Measurements from ENCODE around the gene PGBD1. TPM values are rescaled to one million over a fixed set of nuclear protein-coding genes. Genes with fewer than 3 reads are reported as not detected.

The PGBD1 gene, protein sequence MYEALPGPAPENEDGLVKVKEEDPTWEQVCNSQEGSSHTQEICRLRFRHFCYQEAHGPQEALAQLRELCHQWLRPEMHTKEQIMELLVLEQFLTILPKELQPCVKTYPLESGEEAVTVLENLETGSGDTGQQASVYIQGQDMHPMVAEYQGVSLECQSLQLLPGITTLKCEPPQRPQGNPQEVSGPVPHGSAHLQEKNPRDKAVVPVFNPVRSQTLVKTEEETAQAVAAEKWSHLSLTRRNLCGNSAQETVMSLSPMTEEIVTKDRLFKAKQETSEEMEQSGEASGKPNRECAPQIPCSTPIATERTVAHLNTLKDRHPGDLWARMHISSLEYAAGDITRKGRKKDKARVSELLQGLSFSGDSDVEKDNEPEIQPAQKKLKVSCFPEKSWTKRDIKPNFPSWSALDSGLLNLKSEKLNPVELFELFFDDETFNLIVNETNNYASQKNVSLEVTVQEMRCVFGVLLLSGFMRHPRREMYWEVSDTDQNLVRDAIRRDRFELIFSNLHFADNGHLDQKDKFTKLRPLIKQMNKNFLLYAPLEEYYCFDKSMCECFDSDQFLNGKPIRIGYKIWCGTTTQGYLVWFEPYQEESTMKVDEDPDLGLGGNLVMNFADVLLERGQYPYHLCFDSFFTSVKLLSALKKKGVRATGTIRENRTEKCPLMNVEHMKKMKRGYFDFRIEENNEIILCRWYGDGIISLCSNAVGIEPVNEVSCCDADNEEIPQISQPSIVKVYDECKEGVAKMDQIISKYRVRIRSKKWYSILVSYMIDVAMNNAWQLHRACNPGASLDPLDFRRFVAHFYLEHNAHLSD
- total RNA-seq (1 to 10 TPM; 2.7 to 7.8 (median 4.5) TPM), polyA plus RNA-seq (1 to 10 TPM; 1.6 to 3.1 (median 2.4) TPM)
- long read RNA-seq, donor 1, partial matches to known transcripts = 0 of 1 reads
- long read RNA-seq, donor 1, other reads (novel, unspliced or antisense) = 0 of 1 reads
- long read RNA-seq, donor 2 = 0 reads

DNA sequence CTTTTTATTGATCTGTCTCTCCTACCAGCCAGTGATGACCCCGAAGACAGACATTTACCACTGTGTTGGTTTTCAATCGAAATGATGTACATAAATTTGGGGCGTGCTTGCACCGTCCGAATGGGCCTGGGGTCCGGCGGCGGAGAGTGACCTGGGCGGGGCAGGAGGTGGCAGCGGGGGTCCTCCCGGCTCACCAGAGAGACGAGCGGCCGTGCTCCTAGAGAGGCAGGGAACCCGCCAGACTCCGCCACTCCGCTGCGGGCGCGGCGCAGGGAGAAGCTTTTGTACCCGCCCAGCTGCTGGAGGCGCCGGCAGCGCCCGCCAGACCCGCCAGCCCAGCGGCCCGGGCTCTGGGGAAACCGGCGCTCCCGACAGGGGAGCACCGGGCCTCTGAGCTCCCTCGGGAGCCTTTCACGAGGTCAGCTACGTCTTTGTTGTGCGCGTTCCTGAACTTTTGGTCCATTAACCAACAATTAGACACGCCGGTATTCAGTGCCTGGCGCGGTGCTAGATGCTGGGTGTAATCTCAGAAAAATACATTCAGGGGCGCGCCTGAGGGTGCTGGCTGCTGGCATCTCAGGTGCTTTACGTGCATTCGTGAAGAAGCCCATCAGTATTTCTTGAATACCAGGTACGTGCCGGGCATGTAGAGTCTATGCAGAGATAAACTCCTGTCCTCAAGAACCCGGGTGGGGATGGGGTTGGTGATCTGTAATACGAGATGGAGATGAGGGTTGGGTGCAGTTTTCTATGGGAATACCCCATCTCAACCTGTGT is at the start of gene PGBD1:
PGBD1 (plus strand) TSS at position 285 of the 777 bp plus-strand sequence. CDS start 2,242 bp downstream, outside the sequence.
- H3K36me3 ChIP-seq = peaks cover 2 to 45% (median 14%) of the 10 kb centered on the region in 6 donors
- H3K9me3 ChIP-seq = peaks cover 0 to 6% (median 0%) of the 10 kb centered on the region in 8 donors
- TF ChIP-seq POLR2A (IDR thresholded peaks at IDR 0.05) (peak in 1 of 3 donors; percentile 19), POLR2AphosphoS5 (IDR thresholded peaks at IDR 0.05) (peak; percentile 53 to 80 (median 76))
- TF ChIP-seq, protein P1, sequence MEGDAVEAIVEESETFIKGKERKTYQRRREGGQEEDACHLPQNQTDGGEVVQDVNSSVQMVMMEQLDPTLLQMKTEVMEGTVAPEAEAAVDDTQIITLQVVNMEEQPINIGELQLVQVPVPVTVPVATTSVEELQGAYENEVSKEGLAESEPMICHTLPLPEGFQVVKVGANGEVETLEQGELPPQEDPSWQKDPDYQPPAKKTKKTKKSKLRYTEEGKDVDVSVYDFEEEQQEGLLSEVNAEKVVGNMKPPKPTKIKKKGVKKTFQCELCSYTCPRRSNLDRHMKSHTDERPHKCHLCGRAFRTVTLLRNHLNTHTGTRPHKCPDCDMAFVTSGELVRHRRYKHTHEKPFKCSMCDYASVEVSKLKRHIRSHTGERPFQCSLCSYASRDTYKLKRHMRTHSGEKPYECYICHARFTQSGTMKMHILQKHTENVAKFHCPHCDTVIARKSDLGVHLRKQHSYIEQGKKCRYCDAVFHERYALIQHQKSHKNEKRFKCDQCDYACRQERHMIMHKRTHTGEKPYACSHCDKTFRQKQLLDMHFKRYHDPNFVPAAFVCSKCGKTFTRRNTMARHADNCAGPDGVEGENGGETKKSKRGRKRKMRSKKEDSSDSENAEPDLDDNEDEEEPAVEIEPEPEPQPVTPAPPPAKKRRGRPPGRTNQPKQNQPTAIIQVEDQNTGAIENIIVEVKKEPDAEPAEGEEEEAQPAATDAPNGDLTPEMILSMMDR (IDR thresholded peaks at IDR 0.05 in 8 of 11, conservative IDR thresholded peaks at IDR 0.05 in 3 of 11) = no peak
- peak; percentile 91 for DNase-seq
- peak within 1 kb of the TSS in 6 of 8 donors; percentile 1 to 62 (median 42) for H3K27ac ChIP-seq
- peaks cover 0 to 25% (median 17%) of the 10 kb centered on the region in 6 donors for H3K4me1 ChIP-seq
- H3K4me3 ChIP-seq = peak within 1 kb of the TSS; percentile 43 to 71 (median 54)
- 1 to 3% (median 1%) methylated on average over 38 to 50 of the region's 50 CpGs for WGBS, 5 donors
- peaks cover 0 to 19% (median 0%) of the 10 kb centered on the region in 7 donors for H3K27me3 ChIP-seq (replicated peaks in 1 of 7)
- intact Hi-C loops (cut with DNase I; ENCODE audit: low total_unique reads) = no loop called here

DNA sequence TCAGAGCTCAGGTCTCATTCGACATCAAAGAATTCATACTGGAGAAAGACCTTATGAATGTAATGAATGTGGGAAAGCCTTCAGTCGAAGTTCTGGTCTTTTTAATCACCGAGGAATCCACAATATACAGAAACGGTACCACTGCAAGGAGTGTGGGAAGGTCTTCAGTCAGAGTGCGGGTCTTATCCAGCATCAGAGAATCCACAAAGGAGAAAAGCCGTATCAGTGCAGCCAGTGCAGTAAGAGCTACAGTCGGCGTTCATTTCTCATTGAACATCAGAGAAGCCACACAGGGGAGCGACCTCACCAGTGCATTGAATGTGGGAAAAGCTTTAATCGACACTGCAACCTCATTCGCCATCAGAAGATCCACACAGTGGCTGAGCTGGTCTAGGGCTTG is 48.6 kb upstream of the PGBD1 start:
- H3K9me3 ChIP-seq = no peaks in the 10 kb centered on the region
- DNase-seq = no peak
- no peak overlapping the region for H3K27ac ChIP-seq
- TF ChIP-seq POLR2A (IDR thresholded peaks at IDR 0.05) = no peak
- no peak for TF ChIP-seq POLR2AphosphoS5 (IDR thresholded peaks at IDR 0.05)
- TF ChIP-seq, protein P1 (IDR thresholded peaks at IDR 0.05 in 8 of 11, conservative IDR thresholded peaks at IDR 0.05 in 3 of 11) = no peak
- H3K4me1 ChIP-seq = peaks cover 0 to 11% (median 0%) of the 10 kb centered on the region in 6 donors
- no peak overlapping the region for H3K4me3 ChIP-seq
- intact Hi-C loops (cut with DNase I; ENCODE audit: low total_unique reads) = no loop called here
- WGBS, 5 donors = 92 to 97% (median 96%) methylated on average over 11 of the region's 11 CpGs
- no peaks in the 10 kb centered on the region for H3K27me3 ChIP-seq (replicated peaks in 1 of 7)
- peaks cover 3 to 72% (median 52%) of the 10 kb centered on the region in 6 donors for H3K36me3 ChIP-seq

DNA sequence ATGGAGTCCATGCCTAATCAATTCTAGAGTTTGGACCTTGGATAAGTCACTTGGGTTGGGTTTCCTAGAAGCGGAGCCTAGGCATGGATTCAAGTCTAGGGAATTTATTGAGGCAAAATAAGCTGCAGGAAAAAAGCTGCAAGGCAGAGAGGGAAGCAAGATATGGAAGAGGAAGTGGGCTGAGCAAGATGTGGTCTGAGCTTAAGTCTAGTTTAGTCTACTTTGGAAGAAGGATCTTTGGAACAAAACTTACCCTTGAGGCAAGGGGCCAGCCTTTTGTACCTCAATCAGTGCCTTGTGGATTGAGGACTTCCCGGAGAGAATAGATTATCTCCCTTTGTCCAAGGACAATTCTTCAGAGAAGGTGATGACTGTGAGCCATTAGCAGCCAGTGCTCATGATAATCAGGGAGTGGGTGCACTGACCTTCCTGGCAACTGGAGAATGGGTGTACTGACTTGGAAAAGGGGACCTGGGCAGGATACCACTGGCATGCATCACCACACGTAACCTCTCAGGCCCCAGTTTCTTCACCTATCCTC is 45.4 kb upstream of the PGBD1 start:
- Histone ChIP-seq H3K9me3 (no peaks in the 10 kb centered on the region), H3K27ac (no peak overlapping the region), H3K4me1 (no peaks in the 10 kb centered on the region), H3K4me3 (no peak overlapping the region), H3K36me3 (peaks cover 3 to 49% (median 23%) of the 10 kb centered on the region in 6 donors), H3K27me3 (replicated peaks in 1 of 7) (no peaks in the 10 kb centered on the region)
- DNase-seq = no peak
- 84 to 93% (median 88%) methylated on average over 3 of the region's 3 CpGs for WGBS, 5 donors
- TF ChIP-seq POLR2AphosphoS5 (IDR thresholded peaks at IDR 0.05) (no peak), POLR2A (IDR thresholded peaks at IDR 0.05) (no peak)
- TF ChIP-seq, protein P1 (IDR thresholded peaks at IDR 0.05 in 8 of 11, conservative IDR thresholded peaks at IDR 0.05 in 3 of 11) = no peak
- intact Hi-C loops (cut with DNase I; ENCODE audit: low total_unique reads) = no loop called here
